ENCODE results near the gene BATF2. TPM values are rescaled to one million over a fixed set of nuclear protein-coding genes. Genes with fewer than 3 reads are reported as not detected.
A peak's percentile ranks its signal among the peaks of the same experiment; 100 is the strongest.
"Not testable (repeated sequence)": the region's sequence is repeated elsewhere in the genome, so short reads cannot be mapped to it uniquely, and the experiment has no call there.

Gene BATF2
- polyA plus RNA-seq, 1 experiment = 1.5 TPM

GRCh38 chr11:64996327-64996709 lies 453 bp downstream of the BATF2 start:
- H3K4me3 ChIP-seq (ENCODE audit: low read depth, low read length) = peak overlapping the region; percentile 35
- CTCF ChIA-PET = interaction anchor here (1.1 to 2.2 kb wide), 15 partner anchors 10 to 152 kb away, joined by 3 to 13 read pairs (median 4); partner anchors contain the start of genes ARL2, CDC42BPG and ZNHIT2

GRCh38 chr11:64994318-64994717 lies 2.5 kb downstream of the BATF2 start:
- CTCF ChIA-PET = no interaction called here
- no peak for DNase-seq (ENCODE audit: low read depth)
- H3K36me3 ChIP-seq (ENCODE audit: control insufficient read depth, insufficient read depth, low read length) = no peaks in the 10 kb centered on the region
- no peaks in the 10 kb centered on the region; the same call in 1 of the 2 replicates for H3K27me3 ChIP-seq (ENCODE audit: control insufficient read depth, insufficient read depth, low read length)
- TF ChIP-seq CTCF (IDR thresholded peaks at IDR 0.05; ENCODE audit: insufficient read depth, low read depth, low read length) = no peak
- H3K4me3 ChIP-seq (ENCODE audit: low read depth, low read length) = no peak overlapping the region
- POLR2A ChIA-PET = no interaction called here

More at GRCh38 chr11:64996327-64996709, 453 bp downstream of the BATF2 start:
- no peak for TF ChIP-seq CTCF (IDR thresholded peaks at IDR 0.05; ENCODE audit: insufficient read depth, low read depth, low read length)
- no peaks in the 10 kb centered on the region for H3K36me3 ChIP-seq (ENCODE audit: control insufficient read depth, insufficient read depth, low read length)
- H3K27me3 ChIP-seq (ENCODE audit: control insufficient read depth, insufficient read depth, low read length) = no peaks in the 10 kb centered on the region; the same call in 1 of the 2 replicates
- DNase-seq (ENCODE audit: low read depth) = no peak
- POLR2A ChIA-PET = no interaction called here

GRCh38 chr11:64990222-64990923 lies 6.4 kb downstream of the BATF2 start:
- no peaks in the 10 kb centered on the region; the same call in 1 of the 2 replicates for H3K27me3 ChIP-seq (ENCODE audit: control insufficient read depth, insufficient read depth, low read length)
- POLR2A ChIA-PET = no interaction called here
- no peaks in the 10 kb centered on the region for H3K36me3 ChIP-seq (ENCODE audit: control insufficient read depth, insufficient read depth, low read length)
- DNase-seq (ENCODE audit: low read depth) = no peak
- no peak overlapping the region for H3K4me3 ChIP-seq (ENCODE audit: low read depth, low read length)
- no peak for TF ChIP-seq CTCF (IDR thresholded peaks at IDR 0.05; ENCODE audit: insufficient read depth, low read depth, low read length)
- CTCF ChIA-PET = interaction anchor here (0.7 to 2.2 kb wide), 3 partner anchors 22 to 107 kb away, joined by 3 to 8 read pairs (median 3); partner anchors contain the start of gene ARL2

- POLR2A ChIA-PET = no interaction called here
- TF ChIP-seq CTCF (IDR thresholded peaks at IDR 0.05; ENCODE audit: insufficient read depth, low read depth, low read length) = no peak
- CTCF ChIA-PET = interaction anchor here (1.0 to 2.2 kb wide), 2 partner anchors 23 to 25 kb away, joined by 3 to 8 read pairs; partner anchors contain the start of gene ARL2
Measured at GRCh38 chr11:64989416-64989815, 7.4 kb downstream of the BATF2 start.

GRCh38 chr11:64987998-64988854 lies 8.5 kb downstream of the BATF2 start:
- no peak for TF ChIP-seq CTCF (IDR thresholded peaks at IDR 0.05; ENCODE audit: insufficient read depth, low read depth, low read length)
- ChIA-PET CTCF (interaction anchor here (0.9 to 2.2 kb wide), 2 partner anchors 26 to 139 kb away, joined by 3 to 8 read pairs; partner anchors contain the start of gene ARL2), POLR2A (no interaction called here)
- no peak for DNase-seq (ENCODE audit: low read depth)
- Histone ChIP-seq H3K36me3 (ENCODE audit: control insufficient read depth, insufficient read depth, low read length) (no peaks in the 10 kb centered on the region), H3K4me3 (ENCODE audit: low read depth, low read length) (no peak overlapping the region), H3K27me3 (ENCODE audit: control insufficient read depth, insufficient read depth, low read length) (no peaks in the 10 kb centered on the region)

More at GRCh38 chr11:64989416-64989815, 7.4 kb downstream of the BATF2 start:
- H3K4me3 ChIP-seq (ENCODE audit: low read depth, low read length) = no peak overlapping the region
- no peaks in the 10 kb centered on the region for H3K36me3 ChIP-seq (ENCODE audit: control insufficient read depth, insufficient read depth, low read length)
- no peaks in the 10 kb centered on the region; the same call in 1 of the 2 replicates for H3K27me3 ChIP-seq (ENCODE audit: control insufficient read depth, insufficient read depth, low read length)
- no peak for DNase-seq (ENCODE audit: low read depth)

- POLR2A ChIA-PET; H3K4me3 ChIP-seq (ENCODE audit: low read depth, low read length); H3K27me3 ChIP-seq (ENCODE audit: control insufficient read depth, insufficient read depth, low read length); H3K36me3 ChIP-seq (ENCODE audit: control insufficient read depth, insufficient read depth, low read length); DNase-seq (ENCODE audit: low read depth); CTCF ChIA-PET: not testable (repeated sequence)
Measured at GRCh38 chr11:64983339-64983738, 13.4 kb downstream of the BATF2 start.
